Ovary (tissue), 9 donors: ENCODE results near the gene ASPM. TPM values are rescaled to one million over a fixed set of nuclear protein-coding genes. Genes with fewer than 3 reads are reported as not detected.

Source experiments
- DNase-seq, 5 donors: peaks; one replicate each; pipeline ENCODE4 v3.0.0-alpha.2; 2019 to 2020
- H3K27ac ChIP-seq, 2 donors: fragments of 200-600 bp; one replicate each; pipeline versions ENCODE4 v1.5.1 to v1.8.0; 2019 to 2022
- H3K27me3 ChIP-seq: fragments of 200-600 bp; one replicate; pipeline ENCODE4 v1.8.0; 2022
- H3K36me3 ChIP-seq: fragments of 200-600 bp; sonication (generic); one replicate; pipeline ENCODE4 v1.5.1; 2019
- H3K4me1 ChIP-seq: one replicate; pipeline ENCODE4 v1.8.1; 2013; ENCODE audit warnings: mild to moderate bottlenecking, moderate library complexity; ENCODE audit not compliant: insufficient read depth
- H3K4me3 ChIP-seq: fragments of 200-600 bp; sonication (generic); one replicate; pipeline ENCODE4 v1.5.1; 2017
- H3K9me3 ChIP-seq, 2 donors: fragments of 200-600 bp in 1 of 2; sonication (generic) in 1 of 2; one replicate each; pipeline versions ENCODE4 v1.5.1 to v1.8.1; 2013 to 2019; ENCODE audit warnings: mild to moderate bottlenecking in 1 of 2, moderate library complexity in 1 of 2
- CTCF ChIP-seq, 3 donors: fragments of 450-650 bp in 2 of 3; fragments of 200-600 bp in 1 of 3; IDR thresholded peaks; one replicate each; pipeline versions ENCODE4 v1.5.1 to v1.8.0; 2016 to 2022; ENCODE audit warnings: antibody characterized with exemption in 3 of 3, mild to moderate bottlenecking in 1 of 3
- EP300 ChIP-seq: sonication (generic); formaldehyde crosslinking; IDR thresholded peaks from one replicate; pipeline ENCODE4 v1.6.1; 2017; ENCODE audit warnings: antibody characterized with exemption
- POLR2A ChIP-seq: fragments of 450-650 bp; IDR thresholded peaks from one replicate; pipeline ENCODE4 v1.6.1; 2017; ENCODE audit warnings: antibody characterized with exemption, mild to moderate bottlenecking, moderate library complexity
- WGBS, 3 donors: extraction: QIAGEN DNeasy Blood & Tissue Kit in 1 of 3; methylation state at CpG; one replicate each; pipeline versions ENCODE4 v1.1.5 to v1.1.7; 2013 to 2017; 5-methylcytosine and 5-hydroxymethylcytosine counted together
- intact Hi-C, 4 donors: fragments of 100-400 bp; cut with DNase I; formaldehyde crosslinking; loops; one replicate each; pipeline versions ENCODE4 v1.11.0 to v1.15.1; 2022 to 2023
- polyA plus RNA-seq, 2 donors: library from polyadenylated mRNA; stranded (reverse); fragments of 200-250 nt in 1 of 2; fragments of 350-450 nt in 1 of 2; fragmentation: Illumina TruSeq in 1 of 2; extraction: RNeasy Lipid Tissue Mini Kit (QIAGEN cat#74804) in 1 of 2; gene quantifications; one replicate each; pipeline ENCODE4 v1.2.3, GENCODE V29; 2013 to 2014
- total RNA-seq, 7 donors: library from RNA; depleted of rRNA in 2 of 7; stranded (reverse); fragments of >200 nt in 2 of 7; fragmentation: NEBNext Ultra II Directional in 3 of 7; extraction: Animal tissue kit (Norgen Biotek cat#: 25700) in 3 of 7; gene quantifications; one replicate each; pipeline versions ENCODE4 v1.1.0 to v1.2.4, GENCODE V29; 2016 to 2023
- donor health status: DM: no; HTN: no; CAD: no; lungs with moderate emphysema.
- donor health status: DM: no; HTN: no; CAD: no.
- donor health status: Bipolar disorder and iron deficiency.
- donor health status: DM: yes; HTN: yes; CAD: no.
- donor health status: DM: no; HTN: no; CAD: no.
- donor health status: DM: yes; HTN: yes; CAD: no.

ASPM gene
- total and polyA plus RNA-seq, 9 donors = 0.10 to 0.89 (median 0.33) TPM

- Histone ChIP-seq H3K36me3 (no peaks in the 10 kb centered on the region), H3K27ac (no peak overlapping the region), H3K27me3 (no peaks in the 10 kb centered on the region), H3K4me3 (no peak overlapping the region), H3K9me3 (no peaks in the 10 kb centered on the region), H3K4me1 (no peaks in the 10 kb centered on the region)
- WGBS, 3 donors = 97 to 100% (median 98%) methylated on average over 1 of the region's 1 CpG
- intact Hi-C loops = no loop called here
- DNase-seq = no peak
- no peak for TF ChIP-seq CTCF (IDR thresholded peaks at IDR 0.05)
These were observed 80.2 kb downstream of the ASPM start for GRCh38 chr1:197066277-197066676.

GRCh38 chr1:197065559-197065958 is 80.9 kb downstream of the ASPM start:
- intact Hi-C loops = no loop called here
- DNase-seq = no peak
- H3K9me3 ChIP-seq = no peaks in the 10 kb centered on the region
- H3K4me1 ChIP-seq = no peaks in the 10 kb centered on the region
- TF ChIP-seq EP300 = no peak
- no peak for TF ChIP-seq POLR2A
- no peak for TF ChIP-seq CTCF (IDR thresholded peaks at IDR 0.05)
- H3K27ac ChIP-seq = no peak overlapping the region
- H3K4me3 ChIP-seq = no peak overlapping the region
- no peaks in the 10 kb centered on the region for H3K27me3 ChIP-seq
- H3K36me3 ChIP-seq = no peaks in the 10 kb centered on the region

GRCh38 chr1:197063212-197063611 is 83.3 kb downstream of the ASPM start:
- no peaks in the 10 kb centered on the region for H3K9me3 ChIP-seq
- H3K36me3 ChIP-seq = no peaks in the 10 kb centered on the region
- intact Hi-C loops = no loop called here
- WGBS, 3 donors = 85 to 93% (median 87%) methylated on average over 2 of the region's 2 CpGs
- H3K27ac ChIP-seq = no peak overlapping the region
- H3K4me1 ChIP-seq = no peaks in the 10 kb centered on the region
- TF ChIP-seq EP300 (no peak), POLR2A (no peak), CTCF (IDR thresholded peaks at IDR 0.05) (no peak)
- no peak for DNase-seq
- no peak overlapping the region for H3K4me3 ChIP-seq
- H3K27me3 ChIP-seq = no peaks in the 10 kb centered on the region

GRCh38 chr1:197062692-197063091 is 83.8 kb downstream of the ASPM start:
- Histone ChIP-seq H3K36me3 (no peaks in the 10 kb centered on the region), H3K4me1 (no peaks in the 10 kb centered on the region), H3K27ac (no peak overlapping the region), H3K4me3 (no peak overlapping the region), H3K27me3 (no peaks in the 10 kb centered on the region), H3K9me3 (no peaks in the 10 kb centered on the region)
- no peak for DNase-seq
- TF ChIP-seq POLR2A (no peak), CTCF (IDR thresholded peaks at IDR 0.05) (no peak), EP300 (no peak)
- intact Hi-C loops = no loop called here
- 79 to 92% (median 87%) methylated on average over 2 of the region's 2 CpGs for WGBS, 3 donors

- no peaks in the 10 kb centered on the region for H3K36me3 ChIP-seq
- intact Hi-C loops = no loop called here
- H3K4me3 ChIP-seq = no peak overlapping the region
- H3K4me1 ChIP-seq = no peaks in the 10 kb centered on the region
- H3K9me3 ChIP-seq = no peaks in the 10 kb centered on the region
- TF ChIP-seq EP300 = no peak
- TF ChIP-seq POLR2A = no peak
- no peak for TF ChIP-seq CTCF (IDR thresholded peaks at IDR 0.05)
- no peaks in the 10 kb centered on the region for H3K27me3 ChIP-seq
- DNase-seq = no peak
- no peak overlapping the region for H3K27ac ChIP-seq
These were observed 97.4 kb downstream of the ASPM start for GRCh38 chr1:197049100-197049499.
